LNCAP (cell line): ENCODE measurements around the gene GABRG3.
A peak's percentile ranks its signal among the peaks of the same experiment; 100 is the strongest.

Experiments used
- TF ChIP-seq, protein P1 (sequence below): fragments of 450-650 bp; IDR thresholded peaks from 2 replicates; pipeline ENCODE4 v1.5.1; 2017; ENCODE audit warnings: mild to moderate bottlenecking

GABRG3 gene

DNA sequence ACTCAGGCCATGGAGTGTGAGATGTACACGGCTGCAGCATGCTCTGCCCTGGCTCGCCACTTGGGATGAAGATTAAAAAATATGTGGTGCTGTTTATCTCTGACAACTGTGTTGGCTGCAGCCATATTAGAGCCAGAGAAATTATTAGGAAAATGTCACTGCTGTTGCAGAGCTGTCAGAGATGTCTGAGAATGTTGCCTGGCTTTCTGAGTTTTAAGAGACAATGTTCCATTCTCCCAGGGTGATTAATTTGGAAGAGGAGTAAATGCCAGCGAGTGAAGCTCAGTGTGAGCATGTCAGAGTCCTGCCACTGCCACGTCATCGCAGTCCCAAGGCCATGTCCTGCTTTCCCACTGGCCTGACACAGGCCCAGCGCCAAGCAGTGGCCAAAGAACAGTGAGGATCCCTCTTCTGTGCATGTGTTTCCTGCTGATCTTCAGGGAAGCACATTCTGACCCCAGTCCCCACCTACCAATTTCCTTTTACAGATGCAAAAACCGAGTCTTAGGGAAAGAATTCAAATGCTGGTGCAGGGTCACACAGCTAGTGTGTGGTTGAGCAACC lies 370.9 kb downstream of the GABRG3 start:
- TF ChIP-seq, protein P1, sequence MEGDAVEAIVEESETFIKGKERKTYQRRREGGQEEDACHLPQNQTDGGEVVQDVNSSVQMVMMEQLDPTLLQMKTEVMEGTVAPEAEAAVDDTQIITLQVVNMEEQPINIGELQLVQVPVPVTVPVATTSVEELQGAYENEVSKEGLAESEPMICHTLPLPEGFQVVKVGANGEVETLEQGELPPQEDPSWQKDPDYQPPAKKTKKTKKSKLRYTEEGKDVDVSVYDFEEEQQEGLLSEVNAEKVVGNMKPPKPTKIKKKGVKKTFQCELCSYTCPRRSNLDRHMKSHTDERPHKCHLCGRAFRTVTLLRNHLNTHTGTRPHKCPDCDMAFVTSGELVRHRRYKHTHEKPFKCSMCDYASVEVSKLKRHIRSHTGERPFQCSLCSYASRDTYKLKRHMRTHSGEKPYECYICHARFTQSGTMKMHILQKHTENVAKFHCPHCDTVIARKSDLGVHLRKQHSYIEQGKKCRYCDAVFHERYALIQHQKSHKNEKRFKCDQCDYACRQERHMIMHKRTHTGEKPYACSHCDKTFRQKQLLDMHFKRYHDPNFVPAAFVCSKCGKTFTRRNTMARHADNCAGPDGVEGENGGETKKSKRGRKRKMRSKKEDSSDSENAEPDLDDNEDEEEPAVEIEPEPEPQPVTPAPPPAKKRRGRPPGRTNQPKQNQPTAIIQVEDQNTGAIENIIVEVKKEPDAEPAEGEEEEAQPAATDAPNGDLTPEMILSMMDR, result no peak

DNA sequence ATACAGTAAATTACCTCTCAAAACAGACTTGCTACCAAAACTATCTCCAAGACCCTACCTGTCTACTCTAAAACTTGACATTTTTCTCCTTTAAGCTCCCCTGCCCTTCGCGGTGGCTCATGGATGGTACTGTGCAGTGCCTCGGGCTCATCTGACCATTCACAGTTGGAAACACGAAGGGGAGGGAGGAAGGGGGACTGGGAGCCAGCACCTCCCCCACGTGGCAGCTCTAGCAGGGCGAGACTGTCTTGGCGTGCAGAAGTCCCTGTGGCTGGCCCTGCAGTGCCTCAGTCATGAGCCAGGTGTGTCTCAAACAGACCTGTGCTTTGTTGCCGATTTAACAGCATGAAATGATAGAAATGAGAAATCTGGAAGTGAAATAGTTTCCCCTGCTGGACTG lies 372.0 kb downstream of the GABRG3 start:
- TF ChIP-seq, protein P1, result no peak

DNA sequence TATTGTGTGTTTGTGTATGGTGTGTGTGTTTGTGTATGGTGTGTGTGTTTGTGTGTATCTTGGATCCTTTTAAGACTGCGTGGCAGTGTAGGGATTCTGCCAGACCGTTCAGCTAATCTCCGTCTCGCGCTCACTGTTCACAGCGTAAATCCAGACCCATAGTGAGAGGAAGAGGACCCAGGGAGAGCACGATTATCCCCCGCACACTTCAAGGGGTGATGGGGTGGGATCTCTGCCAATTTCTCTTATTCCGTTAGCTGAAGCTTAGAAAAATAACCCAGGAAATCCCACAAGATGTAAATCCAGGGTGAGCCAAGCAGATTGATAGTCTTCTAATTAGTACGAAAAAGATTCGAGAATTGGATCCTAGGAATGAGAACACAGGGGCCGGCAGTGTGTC lies 381.2 kb downstream of the GABRG3 start:
- TF ChIP-seq, protein P1, result no peak

DNA sequence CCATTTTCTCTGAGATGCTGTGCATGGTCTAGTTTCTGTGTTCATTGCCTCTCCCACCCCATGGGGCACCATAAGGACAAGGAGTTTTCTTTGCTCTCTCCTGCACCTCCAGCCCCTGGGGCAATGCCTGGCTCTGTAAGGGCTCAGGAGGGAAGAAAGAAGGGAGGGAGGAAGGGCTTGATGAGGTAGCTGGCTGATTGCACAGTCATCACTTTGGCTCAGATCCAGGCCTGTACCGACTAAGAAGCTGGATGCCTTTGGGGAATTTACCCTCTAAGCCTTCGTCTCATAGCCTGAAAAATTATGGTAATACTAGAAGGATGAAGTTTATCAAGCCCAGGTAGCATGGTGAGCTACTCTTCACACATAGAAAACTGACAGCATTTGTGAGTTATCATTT lies 382.9 kb downstream of the GABRG3 start:
- TF ChIP-seq, protein P1, result no peak

DNA sequence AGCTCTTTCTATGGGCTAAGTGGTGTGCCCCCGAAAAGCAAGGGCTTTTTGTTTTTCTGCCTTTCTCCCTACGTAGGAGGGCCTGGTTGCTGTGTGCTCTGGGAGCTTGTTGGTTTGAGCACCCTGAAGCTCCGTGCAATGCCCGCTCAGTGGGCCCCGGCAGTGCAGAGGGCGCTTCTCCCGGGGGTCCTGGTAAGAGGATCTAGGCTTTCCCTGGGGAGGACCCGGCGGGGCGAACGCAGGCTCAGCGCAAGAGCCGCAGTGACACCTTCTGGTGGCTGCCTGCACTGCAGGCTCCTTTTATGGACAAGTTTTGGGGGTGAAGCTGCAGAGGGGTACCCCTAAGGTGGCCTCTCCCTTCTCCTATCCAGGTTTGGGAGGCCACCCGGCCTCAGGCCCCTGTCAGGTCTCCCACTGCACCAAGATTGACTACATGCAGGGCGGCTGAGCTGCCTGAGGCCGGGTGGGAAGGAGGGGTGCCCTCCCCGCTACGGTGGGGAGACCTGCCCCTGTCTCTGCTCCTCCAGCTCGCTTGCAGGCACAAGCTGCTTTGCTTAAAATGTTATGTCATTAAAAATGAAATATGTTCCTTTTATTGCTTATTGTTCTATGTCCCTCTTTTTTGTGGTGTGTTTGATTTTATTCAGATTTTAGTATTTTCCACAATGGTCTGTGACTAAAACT lies 387.9 kb downstream of the GABRG3 start:
- TF ChIP-seq, protein P1, result peak; percentile 97

DNA sequence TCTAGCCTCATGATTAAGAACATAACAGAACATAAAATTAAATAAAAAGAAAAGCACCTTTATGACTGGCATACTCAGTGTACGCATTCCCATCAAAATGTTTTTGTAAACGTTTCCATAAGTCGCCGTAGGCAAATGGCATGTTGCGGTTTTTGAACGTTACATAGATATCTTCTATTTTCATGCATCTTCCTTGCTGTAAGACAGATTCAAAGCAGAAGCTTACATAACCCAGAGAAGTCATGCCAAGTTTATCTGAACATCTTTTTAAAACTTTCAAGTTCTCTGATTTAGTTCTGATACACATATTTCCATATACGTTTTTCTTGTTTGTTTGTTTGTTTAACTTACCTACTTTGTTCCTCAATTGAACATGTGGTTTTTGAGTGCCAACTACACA lies 388.6 kb downstream of the GABRG3 start:
- TF ChIP-seq, protein P1, result no peak

DNA sequence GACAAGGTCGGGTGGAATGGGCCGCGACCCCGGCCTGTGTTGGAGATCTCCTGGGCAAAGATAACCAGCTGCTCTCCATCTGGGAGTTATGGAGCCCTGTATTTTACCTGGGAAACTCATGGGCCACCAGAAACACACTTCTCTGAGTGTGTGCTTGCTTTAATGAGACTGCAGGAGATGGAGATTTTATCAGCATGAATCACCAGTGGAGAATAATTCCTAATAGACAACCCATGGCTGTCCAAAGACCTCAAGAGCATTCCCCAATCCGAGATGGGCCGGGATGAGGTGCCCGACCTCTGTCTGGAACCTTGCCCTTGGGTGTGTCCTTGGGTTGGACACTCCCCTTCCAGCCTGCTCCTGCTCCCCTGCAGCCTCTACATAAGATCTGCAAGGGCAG lies 389.3 kb downstream of the GABRG3 start:
- TF ChIP-seq, protein P1, result no peak
